22Rv1 (cell line): ENCODE results near the gene ARAP1.
"Not testable (repeated sequence)": the region's sequence is repeated elsewhere in the genome, so short reads cannot be mapped to it uniquely, and the experiment has no call there.

Source experiments
- CTCF ChIP-seq: fragments of 450-650 bp; IDR thresholded peaks from 2 replicates; pipeline ENCODE4 v1.5.1; 2017; ENCODE audit warnings: mild to moderate bottlenecking
- ZFX ChIP-seq: fragments of 450-650 bp; IDR thresholded peaks from 2 replicates; pipeline ENCODE4 v1.6.1; 2017; ENCODE audit warnings: antibody characterized with exemption, borderline replicate concordance

GRCh38 chr11:72791228-72791627, 39.0 kb upstream of the ARAP1 start:
- not testable (repeated sequence) for TF ChIP-seq CTCF, ZFX
